NCI-H774 (cell line): ENCODE measurements around the gene CABLES1.
A peak's percentile ranks its signal among the peaks of the same experiment; 100 is the strongest.

ENCODE experiments used
- DNase-seq: peaks from one replicate; lab custom pipeline; 2025; lab: John Stamatoyannopoulos, UW

The CABLES1 gene

DNA sequence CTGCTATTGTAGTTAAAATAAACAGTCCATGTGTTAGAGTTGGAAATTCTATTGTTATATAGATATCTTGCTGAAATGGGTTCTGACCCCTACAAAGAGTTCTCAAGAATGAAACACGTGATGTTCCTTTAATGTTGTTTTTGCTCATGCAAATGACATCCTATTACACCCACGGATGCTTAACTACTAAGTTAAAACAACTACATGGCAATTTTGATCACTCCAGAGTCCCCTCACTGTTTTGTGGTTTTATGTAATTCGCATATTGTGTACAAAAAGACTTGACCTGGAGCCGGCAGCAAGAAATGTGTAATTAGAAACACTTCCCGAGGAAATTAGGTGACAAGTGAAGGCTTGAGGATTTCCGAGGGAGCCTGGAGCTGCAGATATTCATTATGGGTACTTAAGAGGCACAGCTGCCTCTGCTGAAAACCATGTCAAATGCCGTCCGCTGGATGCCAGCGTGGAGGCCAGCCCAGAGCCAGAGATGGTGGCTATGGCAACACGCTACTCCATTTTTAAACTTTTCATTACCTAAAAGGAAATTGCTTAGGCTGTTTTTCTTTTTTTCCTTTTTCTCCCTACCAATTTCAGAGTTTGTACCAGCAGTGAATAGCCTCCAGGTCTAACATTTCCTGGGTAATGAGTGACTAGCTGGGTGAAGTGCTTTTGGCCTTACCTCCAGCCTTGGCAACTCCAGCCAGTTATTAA lies 21.0 kb upstream of the CABLES1 start:
- no peak for DNase-seq

DNA sequence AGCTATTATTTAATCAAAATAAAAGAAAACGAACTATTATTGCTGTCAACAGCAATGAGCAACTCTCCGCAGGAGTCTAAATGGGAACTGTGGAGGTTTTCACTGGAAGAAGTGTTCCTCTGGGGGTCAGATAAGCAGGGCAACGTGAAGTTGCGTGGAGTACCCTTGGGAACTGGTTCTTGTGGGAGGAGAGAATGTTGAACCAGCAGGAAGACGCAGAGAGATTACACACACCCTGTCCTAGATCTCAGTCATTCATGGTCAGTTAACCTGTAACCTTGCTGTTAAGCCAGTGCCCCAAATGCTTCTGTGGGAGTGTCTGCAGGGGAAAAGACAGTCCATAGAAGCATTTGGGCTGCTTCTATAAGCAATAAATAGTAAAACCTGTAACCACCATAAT lies 20.4 kb upstream of the CABLES1 start:
- no peak for DNase-seq

DNA sequence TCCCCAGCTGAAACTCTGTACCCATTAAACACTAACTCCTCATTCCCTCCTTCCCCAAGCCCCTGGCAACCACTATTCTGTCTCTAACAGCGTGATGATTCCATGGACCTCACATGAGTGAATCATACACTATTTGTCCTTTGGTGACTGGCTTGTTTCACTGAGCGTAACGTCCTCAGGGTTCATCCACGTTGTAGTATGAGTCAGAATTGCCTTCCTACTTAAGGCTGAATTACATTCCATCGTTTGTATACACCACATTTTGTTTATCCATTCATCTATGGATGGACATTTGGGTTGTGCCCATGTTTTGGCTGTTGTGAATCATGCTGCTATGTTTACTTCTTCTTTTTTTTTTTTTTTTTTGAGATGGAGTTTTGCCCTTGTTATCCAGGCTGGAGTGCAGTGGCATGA lies 19.6 kb upstream of the CABLES1 start:
- DNase-seq: no peak

DNA sequence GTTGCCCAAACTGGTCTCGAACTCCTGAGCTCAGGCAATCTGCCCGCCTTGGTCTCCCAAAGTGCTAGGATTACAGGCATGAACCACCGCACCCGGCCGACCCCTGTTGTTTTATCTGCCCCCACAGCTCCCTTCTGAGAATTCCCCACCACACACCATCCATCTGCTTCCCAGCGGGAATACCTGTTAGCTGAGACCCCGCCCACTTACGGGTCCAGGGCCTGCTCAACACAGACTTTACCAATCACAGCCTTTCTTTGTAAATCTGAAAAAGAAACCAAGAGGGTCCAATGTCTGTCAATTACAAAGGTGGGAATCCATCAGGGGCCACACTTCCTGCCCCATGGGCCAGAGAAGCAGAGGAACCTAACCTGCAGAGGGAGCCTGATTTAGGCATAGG lies 14.2 kb upstream of the CABLES1 start:
- DNase-seq: no peak

DNA sequence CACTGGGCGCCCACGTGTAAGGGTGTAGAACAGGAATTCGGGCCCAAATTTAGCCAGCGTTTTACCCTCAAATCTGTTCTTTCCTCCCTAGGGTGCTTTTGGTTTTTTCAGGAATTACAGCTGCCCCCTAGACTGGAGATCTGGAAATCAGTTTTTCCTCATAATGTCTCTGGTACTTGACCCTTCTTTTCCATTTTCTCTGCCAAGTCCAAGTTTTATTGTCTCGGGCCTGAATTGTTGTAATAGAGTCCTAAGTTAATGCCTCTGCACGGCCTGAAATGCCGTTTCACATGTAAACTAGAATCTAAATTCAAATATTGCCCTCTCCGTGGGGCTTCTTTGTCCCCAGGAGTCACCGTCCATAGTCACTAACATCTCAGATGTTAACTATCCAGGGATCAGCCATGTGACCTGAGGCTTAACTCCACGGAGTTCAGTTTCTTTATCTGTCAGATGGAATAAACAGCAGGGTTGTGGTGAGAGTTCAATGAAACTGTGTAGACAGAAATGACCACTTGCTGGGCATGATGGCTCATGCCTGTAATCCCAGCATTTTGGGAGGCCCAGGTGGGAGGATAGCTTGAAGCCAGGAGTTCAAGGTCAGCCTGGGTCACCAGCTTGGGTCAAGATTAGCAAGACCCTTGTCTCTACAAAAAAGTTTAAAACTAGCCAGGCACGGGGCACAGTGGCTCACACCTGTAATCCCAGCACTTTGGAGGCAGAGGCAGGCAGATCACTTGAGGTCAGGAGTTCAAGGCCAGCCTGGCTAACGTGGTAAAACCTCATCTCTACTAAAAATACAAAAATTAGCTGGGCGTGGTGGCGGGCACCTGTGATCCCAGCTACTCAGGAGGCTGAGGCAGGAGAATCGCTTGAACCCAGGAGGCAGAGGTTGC lies 12.7 kb upstream of the CABLES1 start:
- no peak for DNase-seq

DNA sequence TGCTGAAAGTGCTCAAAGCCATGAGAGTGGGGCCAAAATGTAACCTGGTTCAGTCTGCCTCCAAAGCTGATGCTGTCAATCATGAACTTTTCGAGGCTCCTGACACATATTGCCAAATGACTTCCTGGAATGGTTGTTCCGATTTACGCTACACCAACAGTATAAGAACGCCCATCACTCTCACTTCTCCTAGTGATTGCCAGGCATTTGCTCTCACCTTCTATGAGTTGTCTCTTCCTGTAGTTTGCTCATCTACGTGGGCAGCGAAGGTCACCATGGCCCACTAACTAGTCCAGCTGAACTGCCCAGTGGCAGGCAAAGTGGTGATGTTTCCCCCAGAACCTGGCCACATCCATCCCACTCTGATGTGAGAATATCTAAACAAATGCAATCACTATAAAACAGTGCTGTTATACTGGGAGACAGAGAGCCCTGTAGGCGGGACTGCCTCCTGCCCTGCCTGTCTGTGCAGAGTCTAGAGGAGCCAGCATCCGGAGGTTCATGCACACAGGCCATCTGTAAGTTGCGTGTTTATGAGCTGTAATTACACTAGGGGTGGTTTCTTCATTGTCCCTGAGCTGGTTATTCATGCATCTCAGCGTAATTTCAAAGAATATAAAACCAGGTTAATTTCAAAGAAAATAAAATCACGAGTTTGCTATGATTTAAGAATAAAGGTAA lies 8.8 kb upstream of the CABLES1 start:
- DNase-seq: no peak

- DNase-seq: no peak
Measured at GRCh38 chr18:23127090-23127489, 8.2 kb upstream of the CABLES1 start.

DNA sequence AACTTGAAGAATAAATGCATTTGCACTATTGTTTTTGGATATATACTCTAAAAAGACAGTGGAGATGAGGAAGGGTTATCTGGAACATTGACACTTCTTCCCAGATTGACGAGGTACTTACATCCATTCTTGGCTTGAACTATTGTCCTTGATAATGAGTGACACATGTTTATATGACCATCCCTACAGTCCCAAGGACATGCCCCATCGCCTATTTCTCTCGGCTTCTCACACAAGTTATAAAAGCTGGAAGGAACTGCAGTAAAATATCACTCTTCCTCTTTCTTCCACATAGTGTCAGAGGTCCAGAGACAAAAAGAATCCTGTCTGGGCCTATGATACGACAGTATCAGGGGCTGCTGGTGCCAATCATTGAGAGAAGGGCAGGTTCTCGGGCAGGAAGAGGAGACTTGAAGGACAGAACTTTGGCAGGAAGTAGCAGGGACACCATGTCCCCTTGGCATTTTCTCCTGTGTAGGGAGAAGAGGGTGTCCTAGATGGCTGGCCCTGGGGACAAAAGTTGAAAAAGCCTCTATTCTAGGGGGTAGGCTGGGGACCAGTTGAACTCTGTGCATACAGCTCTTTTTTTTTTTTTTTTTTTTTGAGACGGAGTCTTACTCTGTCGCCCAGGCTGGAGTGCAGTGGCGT lies 5.8 kb upstream of the CABLES1 start:
- DNase-seq: no peak

GRCh38 chr18:23131693-23132319 lies 3.5 kb upstream of the CABLES1 start:
- DNase-seq: peak; percentile 29

GRCh38 chr18:23133860-23134779 lies 1.2 kb upstream of the CABLES1 start:
- peak; percentile 79 for DNase-seq

GRCh38 chr18:23135550-23136325 lies 453 bp downstream of the CABLES1 start:
- DNase-seq: peak; percentile 56

DNA sequence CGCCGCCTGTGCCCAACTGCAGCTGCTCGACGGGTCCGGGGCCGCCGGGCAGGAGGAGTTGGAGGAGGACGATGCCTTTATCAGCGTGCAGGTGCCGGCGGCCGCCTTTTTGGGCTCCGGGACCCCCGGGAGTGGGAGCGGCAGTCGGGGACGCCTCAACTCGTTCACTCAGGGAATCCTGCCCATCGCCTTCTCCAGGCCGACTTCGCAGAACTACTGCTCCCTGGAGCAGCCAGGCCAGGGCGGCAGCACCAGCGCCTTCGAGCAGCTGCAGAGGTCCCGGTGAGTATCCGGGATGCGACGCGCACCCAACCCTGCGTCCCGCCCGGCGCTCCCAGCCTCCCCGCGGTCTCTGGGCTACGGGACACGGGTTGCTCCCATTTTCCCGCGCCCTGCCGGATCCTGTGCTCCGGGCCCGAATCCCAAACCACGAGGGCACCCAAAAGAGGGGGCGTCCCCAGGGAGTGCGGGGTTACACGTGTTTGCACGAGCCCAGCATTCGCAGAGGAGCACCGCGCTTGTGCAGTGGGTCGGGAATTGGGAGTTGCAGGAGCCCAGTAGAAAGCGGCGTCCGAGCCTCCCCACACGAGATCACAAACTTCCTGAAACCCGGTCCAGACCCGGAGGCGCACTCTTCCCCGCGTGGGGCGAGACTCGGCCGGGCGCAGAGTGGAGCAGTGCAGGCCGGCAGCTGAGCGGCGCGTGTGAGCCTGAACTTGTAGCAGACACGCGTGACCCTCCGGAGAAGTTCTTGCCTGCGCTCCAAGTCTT lies 1.2 kb downstream of the CABLES1 start:
- DNase-seq: no peak

GRCh38 chr18:23137097-23137635 lies 1.9 kb downstream of the CABLES1 start:
- no peak for DNase-seq

DNA sequence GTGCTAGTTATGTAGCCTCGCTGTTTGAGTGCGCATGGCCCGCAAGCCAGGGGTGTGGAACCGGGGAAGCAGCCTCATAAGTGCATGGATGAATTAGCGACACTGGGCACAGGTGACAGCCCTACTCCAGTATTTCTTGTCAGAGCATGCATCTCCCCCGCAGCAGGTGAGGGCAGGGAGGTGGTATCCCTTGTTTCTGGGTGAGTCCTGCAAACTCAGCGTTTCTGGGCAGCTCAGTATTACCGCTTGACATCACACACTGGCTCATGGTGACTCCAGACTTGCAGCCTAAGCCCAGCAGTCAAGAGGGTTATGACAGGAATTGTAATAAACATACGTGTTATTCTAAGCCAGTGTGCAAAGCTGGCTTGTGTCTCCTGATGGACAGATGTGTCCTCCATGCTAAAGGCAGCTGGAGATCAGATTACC lies 2.5 kb downstream of the CABLES1 start:
- DNase-seq: no peak

DNA sequence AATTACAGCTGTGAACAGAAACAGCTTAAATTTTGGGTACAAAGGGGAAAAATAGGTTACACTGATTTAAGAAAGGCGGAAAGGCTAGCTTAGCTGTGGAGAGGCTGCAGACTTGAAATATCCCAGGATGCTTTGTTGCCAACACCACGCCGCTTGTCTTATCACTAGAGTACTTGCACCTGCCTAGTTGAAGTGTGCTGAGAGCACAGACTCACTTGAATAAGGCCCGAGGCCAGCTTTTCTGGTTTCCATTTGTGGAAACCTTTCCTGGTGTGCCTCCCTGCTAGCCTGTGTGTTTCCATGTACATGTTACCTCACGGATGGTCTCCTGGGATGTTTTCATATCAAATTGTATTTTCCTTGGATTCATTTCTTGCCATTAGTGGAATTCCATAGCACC lies 3.2 kb downstream of the CABLES1 start:
- DNase-seq: peak; percentile 42

- DNase-seq: no peak
Measured at GRCh38 chr18:23141104-23141999, 6.1 kb downstream of the CABLES1 start.

- DNase-seq: no peak
Measured at GRCh38 chr18:23142251-23142929, 7.1 kb downstream of the CABLES1 start.
